Stimulated activated CD8-positive, alpha-beta memory T cell treated with anti-CD3 and anti-CD28 coated beads, Interleukin-2, amount 100 ng/mL, for 1 hour (primary cell): ENCODE results near the gene CNTNAP5.
"Not testable (repeated sequence)": the region's sequence is repeated elsewhere in the genome, so short reads cannot be mapped to it uniquely, and the experiment has no call there.

ENCODE experiments used
- DNase-seq, 2 donors: peaks; one replicate each; pipeline ENCODE4 v3.0.0-alpha.2; 2020; ENCODE audit warnings: low read depth in 2 of 2

Gene CNTNAP5

DNA sequence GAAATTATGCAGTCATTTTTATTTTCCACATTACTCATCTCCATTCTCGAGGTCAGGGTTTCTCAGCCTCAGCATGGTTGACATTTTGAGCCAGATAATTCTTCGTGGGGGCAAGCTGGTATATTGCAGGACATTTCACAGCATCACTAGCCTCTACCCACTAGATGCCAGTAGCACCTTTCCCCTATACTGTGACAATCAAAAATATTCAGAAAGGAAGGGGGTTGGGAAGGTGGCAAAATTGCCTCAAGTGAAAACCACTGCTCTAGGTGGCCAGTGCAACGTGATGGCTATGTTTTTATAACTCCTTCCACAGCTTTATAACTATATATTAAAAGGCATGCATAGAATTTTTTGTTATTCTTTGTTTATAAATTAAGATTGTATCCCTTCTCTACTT is 294.5 kb downstream of the CNTNAP5 start:
- DNase-seq, result no peak

- DNase-seq, result no peak
These were observed 295.1 kb downstream of the CNTNAP5 start for GRCh38 chr2:124320051-124320688.

GRCh38 chr2:124323321-124323720 is 298.2 kb downstream of the CNTNAP5 start:
- no peak for DNase-seq

DNA sequence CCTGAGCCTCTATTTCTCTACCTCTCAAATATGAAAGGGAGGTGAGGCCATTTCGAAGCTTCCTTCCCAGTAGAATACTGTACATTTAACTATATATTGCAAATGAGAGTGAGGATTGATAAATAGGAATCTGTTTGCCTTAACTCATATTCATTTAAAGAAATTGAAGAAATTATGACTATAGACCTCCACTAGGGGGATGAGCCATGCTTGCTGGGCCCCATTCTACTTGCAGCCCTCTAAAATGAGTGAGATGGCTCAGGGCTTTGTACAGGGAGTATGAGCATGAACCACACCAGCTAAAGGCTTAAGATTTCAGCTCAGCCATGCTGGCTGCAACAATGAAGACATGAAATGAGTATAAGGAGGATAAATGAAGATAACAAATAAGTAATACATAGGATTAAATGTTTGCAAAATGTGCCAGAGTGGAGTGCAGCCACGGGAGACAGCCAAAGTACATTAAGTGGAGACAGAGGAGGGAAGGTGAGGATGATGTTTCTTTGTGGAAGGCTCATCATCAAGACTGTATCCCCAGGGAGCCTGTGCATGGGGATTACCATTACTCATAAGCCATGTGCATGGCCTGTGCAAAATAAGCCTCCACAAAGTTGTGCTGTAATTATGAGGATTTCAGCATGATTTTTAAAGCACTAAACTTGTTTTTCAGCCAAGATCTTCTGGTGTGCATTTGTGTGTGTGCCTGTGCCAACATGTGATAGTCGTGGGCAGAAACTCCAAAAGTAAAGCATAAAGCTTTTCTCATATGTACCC is 300.8 kb downstream of the CNTNAP5 start:
- DNase-seq, result no peak

GRCh38 chr2:124327303-124327702 is 302.2 kb downstream of the CNTNAP5 start:
- DNase-seq, result no peak

DNA sequence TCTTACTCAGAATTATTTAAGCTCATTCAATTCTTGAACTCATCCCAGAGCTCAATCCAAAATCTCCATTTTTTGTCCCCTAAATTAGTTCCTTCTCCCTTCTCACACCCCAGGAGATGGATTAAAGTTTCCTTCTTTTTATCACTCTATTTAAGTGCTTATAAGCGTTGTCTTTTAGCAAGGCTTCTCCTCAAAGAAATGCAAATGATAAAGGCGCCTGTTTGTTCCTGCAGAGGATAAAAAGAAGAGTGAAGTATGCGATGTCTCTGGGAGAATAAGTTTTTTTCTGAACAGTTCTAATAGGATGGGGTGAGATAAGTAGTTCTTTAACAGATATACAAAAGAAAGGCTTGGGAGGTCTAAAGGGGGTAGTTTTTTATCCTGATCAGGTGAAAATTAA is 303.3 kb downstream of the CNTNAP5 start:
- no peak for DNase-seq

DNA sequence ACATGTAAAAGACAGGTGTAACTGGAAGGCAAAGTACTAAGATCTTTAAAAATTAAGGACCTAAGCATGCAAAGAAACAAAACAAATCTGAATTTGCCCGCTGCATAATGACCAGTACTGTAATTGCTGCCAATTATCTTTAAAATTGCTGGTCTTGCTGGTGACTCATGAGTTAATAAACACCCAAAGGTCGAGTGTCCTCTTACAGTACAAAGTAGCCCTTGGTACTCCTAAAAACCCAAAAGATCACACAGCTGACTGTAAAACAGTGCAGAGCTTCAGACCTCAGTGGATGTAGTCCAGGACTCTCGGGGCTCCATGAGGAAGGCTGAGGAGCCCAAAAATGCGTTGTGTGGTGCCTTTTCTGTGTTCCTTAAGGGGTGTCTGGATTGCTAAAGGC is 308.7 kb downstream of the CNTNAP5 start:
- no peak for DNase-seq

- no peak for DNase-seq
These were observed 310.0 kb downstream of the CNTNAP5 start for GRCh38 chr2:124335058-124335457.

DNA sequence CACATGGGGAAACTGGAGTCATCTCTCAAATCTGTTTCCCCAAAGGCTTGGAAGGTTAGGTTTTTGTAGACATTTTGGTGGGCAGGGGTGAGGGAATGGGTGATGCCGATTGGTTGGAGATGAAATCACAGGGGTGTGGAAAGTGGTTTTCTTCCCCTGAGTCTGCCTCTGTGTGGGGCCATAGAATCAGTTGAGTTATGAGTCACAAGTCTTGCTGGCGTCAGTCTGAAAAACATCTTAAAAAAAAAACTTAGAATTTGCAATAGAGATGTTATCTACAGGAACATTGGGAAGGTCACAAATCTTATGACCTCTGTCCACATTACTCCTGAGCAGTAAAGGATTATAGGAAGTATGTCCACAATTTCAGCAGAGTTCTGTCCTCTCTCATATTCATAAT is 314.6 kb downstream of the CNTNAP5 start:
- DNase-seq, result no peak

- DNase-seq, result no peak
These were observed 318.9 kb downstream of the CNTNAP5 start for GRCh38 chr2:124343827-124344498.

- no peak for DNase-seq
These were observed 322.1 kb downstream of the CNTNAP5 start for GRCh38 chr2:124347209-124347608.

GRCh38 chr2:124353656-124354055 is 328.6 kb downstream of the CNTNAP5 start:
- no peak for DNase-seq

- no peak for DNase-seq
These were observed 329.4 kb downstream of the CNTNAP5 start for GRCh38 chr2:124354466-124354865.

GRCh38 chr2:124361966-124362365 is 336.9 kb downstream of the CNTNAP5 start:
- not testable (repeated sequence) for DNase-seq

- DNase-seq, result no peak
These were observed 344.1 kb downstream of the CNTNAP5 start for GRCh38 chr2:124369181-124369580.

DNA sequence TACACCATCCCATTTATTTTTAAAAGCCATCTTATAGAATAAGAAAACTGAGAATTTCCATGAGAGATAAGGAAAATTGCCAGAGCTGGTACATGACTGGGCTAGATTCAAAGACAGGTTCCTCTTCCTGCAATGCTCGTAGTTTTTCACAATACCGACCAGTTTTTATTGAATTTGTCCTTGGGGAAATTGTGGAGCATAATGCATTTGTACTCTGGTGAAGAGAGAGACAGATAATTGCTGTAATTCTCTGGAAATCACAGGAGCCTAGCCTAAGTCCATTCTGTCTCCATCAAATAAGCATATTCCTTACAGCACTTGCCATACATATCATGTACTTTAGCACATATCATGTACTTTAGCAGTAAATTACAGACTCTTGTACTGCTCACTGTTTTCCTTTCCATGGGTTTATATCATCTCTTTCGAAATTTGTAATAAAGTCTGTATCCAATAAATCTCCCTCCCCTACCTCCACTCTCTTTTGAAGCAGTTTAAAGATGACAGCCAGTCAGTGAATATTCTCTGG is 355.2 kb downstream of the CNTNAP5 start:
- no peak for DNase-seq

DNA sequence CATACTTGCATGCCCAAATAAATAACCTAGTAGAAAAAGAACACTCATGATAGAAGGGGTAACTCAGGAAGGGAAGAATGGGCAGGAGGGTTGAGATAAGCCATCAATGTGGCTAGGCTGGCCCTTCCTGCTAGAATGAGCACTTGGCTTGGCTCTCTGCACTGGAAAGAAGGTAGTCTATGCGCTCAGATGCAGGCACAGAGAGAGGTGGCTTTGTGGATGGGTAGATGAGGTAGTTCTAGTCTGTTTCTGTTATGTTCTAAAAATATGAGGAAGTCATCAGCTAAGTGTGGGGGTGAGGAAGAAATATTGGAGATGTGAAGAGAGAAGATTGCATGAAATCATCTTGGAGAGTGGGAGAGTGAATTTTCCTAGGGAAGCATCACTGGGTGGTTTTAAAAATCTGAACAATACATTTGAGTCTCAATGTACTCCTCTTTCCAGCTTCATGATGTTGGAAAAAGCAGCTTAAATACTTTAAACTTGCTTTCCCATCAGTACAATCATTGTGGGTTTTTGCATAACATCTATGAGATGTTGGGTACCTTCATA is 357.1 kb downstream of the CNTNAP5 start:
- no peak for DNase-seq

GRCh38 chr2:124395961-124396360 is 370.9 kb downstream of the CNTNAP5 start:
- DNase-seq, result no peak

DNA sequence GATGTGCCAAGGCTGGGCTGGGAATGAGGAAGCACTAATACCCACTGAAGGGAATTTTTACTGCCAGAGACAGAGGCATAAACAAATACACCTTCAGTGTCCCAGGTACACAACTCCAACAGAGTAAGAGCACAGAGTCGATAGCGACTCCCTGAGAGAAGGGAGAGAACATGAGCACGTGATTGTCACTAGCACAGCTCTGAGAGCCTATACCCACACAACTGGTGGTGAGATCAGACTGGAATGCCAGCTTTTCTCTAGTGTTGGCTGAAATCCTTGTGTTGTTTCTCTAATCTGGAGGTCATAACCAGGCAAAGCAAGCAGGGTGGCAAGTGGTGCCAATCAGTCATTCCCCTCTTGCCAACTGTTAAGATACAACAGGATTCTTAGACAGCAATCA is 377.2 kb downstream of the CNTNAP5 start:
- DNase-seq, result no peak

DNA sequence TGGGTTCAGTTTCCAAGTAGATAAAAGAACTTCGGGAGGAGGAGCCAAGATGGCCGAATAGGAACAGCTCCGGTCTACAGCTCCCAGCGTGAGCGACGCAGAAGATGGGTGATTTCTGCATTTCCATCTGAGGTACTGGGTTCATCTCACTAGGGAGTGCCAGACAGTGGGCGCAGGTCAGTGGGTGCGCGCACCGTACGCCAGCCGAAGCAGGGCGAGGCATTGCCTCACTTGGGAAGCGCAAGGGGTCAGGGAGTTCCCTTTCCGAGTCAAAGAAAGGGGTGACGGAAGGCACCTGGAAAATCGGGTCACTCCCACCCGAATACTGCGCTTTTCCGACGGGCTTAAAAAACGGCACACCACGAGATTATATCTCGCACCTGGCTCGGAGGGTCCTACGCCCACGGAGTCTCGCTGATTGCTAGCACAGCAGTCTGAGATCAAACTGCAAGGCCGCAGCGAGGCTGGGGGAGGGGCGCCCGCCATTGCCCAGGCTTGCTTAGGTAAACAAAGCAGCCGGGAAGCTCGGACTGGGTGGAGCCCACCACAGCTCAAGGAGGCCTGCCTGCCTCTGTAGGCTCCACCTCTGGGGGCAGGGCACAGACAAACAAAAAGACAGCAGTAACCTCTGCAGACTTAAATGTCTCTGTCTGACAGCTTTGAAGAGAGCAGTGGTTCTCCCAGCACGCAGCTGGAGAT is 382.9 kb downstream of the CNTNAP5 start:
- not testable (repeated sequence) for DNase-seq

- DNase-seq, result no peak
These were observed 399.0 kb downstream of the CNTNAP5 start for GRCh38 chr2:124424074-124424473.

DNA sequence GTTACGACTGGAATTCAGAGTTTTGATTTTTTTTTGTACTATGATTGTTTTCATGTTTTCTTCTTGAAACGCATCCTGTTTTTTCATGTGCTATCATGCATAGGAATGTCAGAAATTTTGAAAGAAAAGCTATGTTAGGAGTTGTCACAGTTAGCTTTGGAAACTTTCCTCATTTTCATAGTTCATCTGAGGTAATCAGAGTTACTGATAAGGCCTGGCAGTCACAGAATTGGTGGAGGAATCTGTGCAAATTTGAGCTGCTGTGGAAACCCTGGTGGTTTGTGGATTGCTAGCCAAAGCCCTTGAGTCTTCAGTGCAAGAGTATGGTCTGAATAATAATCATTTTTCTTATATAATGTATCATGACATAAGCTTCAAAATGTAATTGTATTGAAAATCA is 401.0 kb downstream of the CNTNAP5 start:
- DNase-seq, result no peak
